Kidney (tissue), 14 donors: ENCODE results near the gene TMA7. TPM values are rescaled to one million over a fixed set of nuclear protein-coding genes. Genes with fewer than 3 reads are reported as not detected.

ENCODE experiments used
- DNase-seq, 5 donors: peaks; one replicate each; pipeline ENCODE4 v3.0.0-alpha.2; 2013 to 2020
- FAIRE-seq: peaks from 2 replicates; lab custom pipeline; 2012; peaks lifted over from hg19 to GRCh38; lab: Jason Lieb, UNC
- H3K27ac ChIP-seq, 2 donors: one replicate each; pipeline ENCODE4 v1.7.0; 2013; ENCODE audit warnings: low read depth in 2 of 2, low read length in 2 of 2, inconsistent platforms in 1 of 2
- H3K27me3 ChIP-seq: one replicate; pipeline ENCODE4 v1.7.1; 2013; ENCODE audit warnings: low read length, inconsistent platforms; ENCODE audit not compliant: control insufficient read depth, insufficient read depth
- H3K36me3 ChIP-seq, 3 donors: one replicate each; pipeline versions ENCODE4 v1.7.0 to v1.7.1; 2013; ENCODE audit warnings: low read length in 3 of 3, control low read depth in 1 of 3, inconsistent platforms in 1 of 3; ENCODE audit not compliant: insufficient read depth in 3 of 3, control insufficient read depth in 2 of 3
- H3K4me1 ChIP-seq, 3 donors: one replicate each; pipeline versions ENCODE4 v1.7.0 to v1.7.1; 2013; ENCODE audit warnings: low read length in 3 of 3, inconsistent platforms in 1 of 3, low read depth in 1 of 3; ENCODE audit not compliant: control insufficient read depth in 2 of 3, insufficient read depth in 2 of 3
- H3K4me3 ChIP-seq, 3 donors: one replicate each; pipeline versions ENCODE4 v1.7.0 to v1.8.1; 2013; ENCODE audit warnings: low read length in 3 of 3, control low read depth in 1 of 3, inconsistent platforms in 1 of 3
- H3K9ac ChIP-seq, 3 donors: one replicate each; pipeline versions ENCODE4 v1.7.0 to v1.7.1; 2013; ENCODE audit warnings: low read length in 3 of 3, control low read depth in 1 of 3, inconsistent platforms in 1 of 3
- H3K9me3 ChIP-seq, 3 donors: one replicate each; pipeline versions ENCODE4 v1.7.0 to v1.7.1; 2013; ENCODE audit warnings: low read length in 3 of 3, control low read depth in 1 of 3, inconsistent platforms in 1 of 3; ENCODE audit not compliant: control insufficient read depth in 2 of 3, insufficient read depth in 1 of 3
- intact Hi-C: fragments of 100-400 bp; cut with DNase I; formaldehyde crosslinking; loops from one replicate; pipeline ENCODE4 v1.11.1; 2022
- polyA plus RNA-seq: library from polyadenylated mRNA; stranded (reverse); fragments of 350-450 nt; fragmentation: Illumina TruSeq; extraction: RNeasy Lipid Tissue Mini Kit (QIAGEN cat#74804); gene quantifications from one replicate; pipeline ENCODE4 v1.2.3, GENCODE V29; 2014; ENCODE audit warnings: low read depth, low replicate concordance; ENCODE audit not compliant: insufficient read depth
- total RNA-seq: library from RNA; stranded (reverse); fragmentation: NEBNext Ultra II Directional; extraction: Animal tissue kit (Norgen Biotek cat#: 25700); gene quantifications from one replicate; pipeline ENCODE4 v1.2.1, GENCODE V29; 2021
- TF ChIP-seq, protein P1 (sequence below): IDR thresholded peaks from 3 replicates; pipeline ENCODE4 v1.5.1; 2012; ENCODE audit warnings: mild to moderate bottlenecking, moderate library complexity, borderline replicate concordance; ENCODE audit not compliant: insufficient read depth; ENCODE audit errors: extremely low read depth
- donor health status: control.
- donor health status: control.
- donor health status: control.
- donor health status: control.
- donor health status: control.
- donor health status: DM: yes; HTN: yes; CAD: no.
- donor health status: Normal renal cell carcinoma (clear cell type).

TMA7 gene
- total and polyA plus RNA-seq, 2 donors from 2014 or later: 195 to 631 TPM

DNA sequence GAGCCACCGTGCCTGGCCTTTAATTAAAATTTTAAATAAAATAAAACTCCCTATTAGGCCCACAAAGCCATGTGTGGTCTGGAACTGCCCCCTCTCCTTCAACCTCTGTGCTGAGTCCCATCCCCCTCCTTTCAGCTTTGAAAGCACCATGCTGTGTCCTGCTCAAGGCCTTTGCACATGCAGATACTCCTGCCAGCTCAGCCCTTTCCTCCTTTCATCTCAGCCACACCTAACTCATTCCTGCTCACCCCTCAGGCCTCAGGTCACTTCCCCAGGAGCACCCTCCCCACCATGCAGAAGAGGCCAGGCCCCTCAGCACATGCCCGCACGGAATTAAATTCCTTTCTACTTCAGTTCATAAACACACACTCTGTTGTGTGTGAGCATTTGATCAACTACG is 34.6 kb downstream of the TMA7 start:
- H3K27me3 ChIP-seq: no peaks in the 10 kb centered on the region
- TF ChIP-seq, protein P1, sequence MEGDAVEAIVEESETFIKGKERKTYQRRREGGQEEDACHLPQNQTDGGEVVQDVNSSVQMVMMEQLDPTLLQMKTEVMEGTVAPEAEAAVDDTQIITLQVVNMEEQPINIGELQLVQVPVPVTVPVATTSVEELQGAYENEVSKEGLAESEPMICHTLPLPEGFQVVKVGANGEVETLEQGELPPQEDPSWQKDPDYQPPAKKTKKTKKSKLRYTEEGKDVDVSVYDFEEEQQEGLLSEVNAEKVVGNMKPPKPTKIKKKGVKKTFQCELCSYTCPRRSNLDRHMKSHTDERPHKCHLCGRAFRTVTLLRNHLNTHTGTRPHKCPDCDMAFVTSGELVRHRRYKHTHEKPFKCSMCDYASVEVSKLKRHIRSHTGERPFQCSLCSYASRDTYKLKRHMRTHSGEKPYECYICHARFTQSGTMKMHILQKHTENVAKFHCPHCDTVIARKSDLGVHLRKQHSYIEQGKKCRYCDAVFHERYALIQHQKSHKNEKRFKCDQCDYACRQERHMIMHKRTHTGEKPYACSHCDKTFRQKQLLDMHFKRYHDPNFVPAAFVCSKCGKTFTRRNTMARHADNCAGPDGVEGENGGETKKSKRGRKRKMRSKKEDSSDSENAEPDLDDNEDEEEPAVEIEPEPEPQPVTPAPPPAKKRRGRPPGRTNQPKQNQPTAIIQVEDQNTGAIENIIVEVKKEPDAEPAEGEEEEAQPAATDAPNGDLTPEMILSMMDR: no peak
- intact Hi-C loops: no loop called here
- H3K9ac ChIP-seq: no peak overlapping the region
- no peaks in the 10 kb centered on the region for H3K9me3 ChIP-seq
- FAIRE-seq (no peak), DNase-seq (peak in 3 of 5 donors; percentile 31 to 51 (median 43))
- no peak overlapping the region for H3K4me3 ChIP-seq
- H3K4me1 ChIP-seq: peaks cover 0 to 12% (median 0%) of the 10 kb centered on the region in 3 donors
- no peaks in the 10 kb centered on the region for H3K36me3 ChIP-seq
- H3K27ac ChIP-seq: no peak overlapping the region

DNA sequence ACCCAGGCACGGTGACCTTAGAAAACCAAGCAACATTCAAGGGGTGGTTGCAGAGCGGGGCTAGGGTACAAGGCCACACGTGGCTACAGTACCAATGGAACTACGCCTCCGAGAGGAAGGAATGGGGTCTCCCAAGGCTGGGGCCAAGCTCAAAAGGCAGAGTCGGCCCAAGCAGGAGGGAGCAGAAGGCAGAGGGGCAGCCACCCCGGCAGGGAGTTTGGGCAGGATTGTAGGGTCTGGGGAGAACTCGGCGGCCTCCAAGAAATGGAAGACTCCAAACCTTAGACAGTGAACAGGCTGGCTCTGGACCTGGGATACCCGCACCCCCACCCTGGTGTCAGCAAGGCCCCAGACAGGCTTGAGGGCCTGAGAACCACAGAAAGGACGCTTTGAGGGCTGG is 35.1 kb downstream of the TMA7 start:
- DNase-seq (peak in 1 of 5 donors; percentile 48), FAIRE-seq (no peak)
- intact Hi-C loops: no loop called here
- Histone ChIP-seq H3K4me1 (peaks cover 0 to 8% (median 0%) of the 10 kb centered on the region in 3 donors), H3K27me3 (no peaks in the 10 kb centered on the region), H3K9ac (no peak overlapping the region), H3K9me3 (no peaks in the 10 kb centered on the region), H3K36me3 (no peaks in the 10 kb centered on the region), H3K27ac (no peak overlapping the region), H3K4me3 (no peak overlapping the region)
- TF ChIP-seq, protein P1: no peak

DNA sequence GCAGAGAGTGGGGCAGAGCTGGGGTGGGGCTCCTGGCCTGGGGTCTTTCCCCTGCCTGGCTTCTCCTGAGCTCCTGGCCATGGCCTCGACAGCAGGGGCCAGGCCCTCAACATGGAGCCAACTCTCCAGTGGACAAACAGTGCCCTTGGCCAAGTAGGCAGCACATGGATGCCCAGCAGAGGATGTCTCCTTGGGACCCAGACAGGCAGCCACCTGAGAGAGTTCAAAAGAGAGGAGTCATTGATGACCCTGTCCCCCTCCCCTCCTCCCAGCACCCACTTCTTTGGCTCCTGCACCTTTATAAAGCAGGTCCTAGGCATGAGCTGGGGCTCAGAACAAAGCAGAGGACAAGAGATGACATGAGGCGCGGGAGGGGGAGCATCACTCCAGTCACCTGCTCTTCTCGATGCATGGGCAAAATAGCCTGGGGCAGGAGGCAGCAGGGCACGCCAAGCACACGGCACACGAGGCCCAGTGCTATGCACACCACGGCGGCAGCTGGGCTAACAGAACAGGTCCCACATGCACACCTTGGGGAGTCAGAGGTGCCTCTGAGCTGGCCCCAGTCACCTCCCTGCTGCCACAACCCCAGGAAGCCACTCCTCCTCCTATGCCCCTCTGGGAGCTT is 36.5 kb downstream of the TMA7 start:
- intact Hi-C loops: no loop called here
- Histone ChIP-seq H3K4me3 (no peak overlapping the region), H3K36me3 (no peaks in the 10 kb centered on the region), H3K4me1 (peaks cover 0 to 4% (median 0%) of the 10 kb centered on the region in 3 donors), H3K27ac (no peak overlapping the region), H3K9me3 (no peaks in the 10 kb centered on the region), H3K27me3 (no peaks in the 10 kb centered on the region), H3K9ac (no peak overlapping the region)
- FAIRE-seq: no peak
- DNase-seq: peak in 1 of 5 donors; percentile 44
- TF ChIP-seq, protein P1: no peak
